Measurements from ENCODE around the gene OR4D11. TPM values are rescaled to one million over a fixed set of nuclear protein-coding genes. Genes with fewer than 3 reads are reported as not detected.
"Not testable (repeated sequence)": the region's sequence is repeated elsewhere in the genome, so short reads cannot be mapped to it uniquely, and the experiment has no call there.

OR4D11 gene
- total RNA-seq, 6 experiments from 2014 or later: not detected

DNA sequence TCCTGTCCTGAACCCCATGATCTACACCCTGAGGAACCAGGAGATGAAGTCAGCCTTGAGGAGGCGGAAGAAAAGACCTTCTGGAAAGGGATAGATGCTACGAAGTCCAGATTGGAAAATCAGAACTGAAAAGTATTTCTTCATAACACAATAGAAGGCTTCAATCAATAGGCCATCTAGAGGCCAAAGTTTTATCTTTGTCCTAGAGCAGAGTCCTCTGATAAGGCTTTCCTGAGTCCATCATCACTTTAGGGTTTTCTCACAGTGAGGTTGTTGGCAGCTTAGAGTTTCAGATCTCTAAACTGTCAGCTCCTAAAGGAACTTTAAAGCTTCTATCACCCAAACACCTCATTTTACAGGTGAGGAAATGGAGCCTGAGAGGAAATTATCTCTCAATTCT is 29.2 kb downstream of the OR4D11 start:
- intact Hi-C loops (cut with DNase I): loop anchor here in 1 of 2 donors (10.0 kb wide), 1 partner anchor 152 kb away; no protein-coding TSS in a partner anchor

DNA sequence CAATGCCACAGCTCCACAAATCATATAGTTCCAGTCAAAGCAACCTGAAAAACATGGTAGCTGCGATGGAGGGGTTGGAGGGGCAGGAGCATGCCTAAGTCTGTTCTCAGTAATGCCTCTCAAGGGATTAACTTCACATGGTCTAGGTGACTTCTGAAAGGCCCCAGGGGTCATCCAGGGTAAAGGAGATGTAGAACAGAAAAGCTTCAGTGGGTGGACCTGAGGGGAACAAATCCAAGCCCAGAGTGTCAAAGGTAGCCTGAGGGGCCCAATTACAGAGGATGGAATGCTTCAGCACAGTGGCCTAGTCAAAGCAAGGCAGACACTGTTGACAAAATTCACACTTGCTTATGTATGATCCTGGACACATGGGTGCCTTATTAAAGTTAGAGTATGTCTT is 31.3 kb downstream of the OR4D11 start:
- Histone ChIP-seq H3K4me1 (peaks cover 0 to 9% (median 0%) of the 10 kb centered on the region in 4 donors), H3K27ac (no peak overlapping the region), H3K27me3 (no peaks in the 10 kb centered on the region), H3K9me3 (no peaks in the 10 kb centered on the region), H3K4me3 (no peak overlapping the region), H3K36me3 (no peaks in the 10 kb centered on the region)
- DNase-seq: no peak
- intact Hi-C loops (cut with DNase I): loop anchor here in 1 of 2 donors (10.0 kb wide), 1 partner anchor 150 kb away; no protein-coding TSS in a partner anchor
- no CpG with 5 or more reads among the region's 1 CpG for WGBS (ENCODE audit: insufficient coverage, low coverage, low lambda C conversion rate, missing lambda C conversion rate)
- TF ChIP-seq, protein P1, sequence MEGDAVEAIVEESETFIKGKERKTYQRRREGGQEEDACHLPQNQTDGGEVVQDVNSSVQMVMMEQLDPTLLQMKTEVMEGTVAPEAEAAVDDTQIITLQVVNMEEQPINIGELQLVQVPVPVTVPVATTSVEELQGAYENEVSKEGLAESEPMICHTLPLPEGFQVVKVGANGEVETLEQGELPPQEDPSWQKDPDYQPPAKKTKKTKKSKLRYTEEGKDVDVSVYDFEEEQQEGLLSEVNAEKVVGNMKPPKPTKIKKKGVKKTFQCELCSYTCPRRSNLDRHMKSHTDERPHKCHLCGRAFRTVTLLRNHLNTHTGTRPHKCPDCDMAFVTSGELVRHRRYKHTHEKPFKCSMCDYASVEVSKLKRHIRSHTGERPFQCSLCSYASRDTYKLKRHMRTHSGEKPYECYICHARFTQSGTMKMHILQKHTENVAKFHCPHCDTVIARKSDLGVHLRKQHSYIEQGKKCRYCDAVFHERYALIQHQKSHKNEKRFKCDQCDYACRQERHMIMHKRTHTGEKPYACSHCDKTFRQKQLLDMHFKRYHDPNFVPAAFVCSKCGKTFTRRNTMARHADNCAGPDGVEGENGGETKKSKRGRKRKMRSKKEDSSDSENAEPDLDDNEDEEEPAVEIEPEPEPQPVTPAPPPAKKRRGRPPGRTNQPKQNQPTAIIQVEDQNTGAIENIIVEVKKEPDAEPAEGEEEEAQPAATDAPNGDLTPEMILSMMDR (IDR thresholded peaks at IDR 0.05): no peak
- no peak for TF ChIP-seq POLR2A (IDR thresholded peaks at IDR 0.05)
- ATAC-seq: no peak

More for the DNA sequence above, 29.2 kb downstream of the OR4D11 start:
- DNase-seq: no peak
- no peak overlapping the region for H3K4me3 ChIP-seq
- H3K27ac ChIP-seq: no peak overlapping the region
- peaks cover 0 to 9% (median 0%) of the 10 kb centered on the region in 4 donors for H3K4me1 ChIP-seq
- no peaks in the 10 kb centered on the region for H3K9me3 ChIP-seq
- 48% methylated on average over 2 of the region's 2 CpGs for WGBS (ENCODE audit: insufficient coverage, low coverage, low lambda C conversion rate, missing lambda C conversion rate)
- H3K27me3 ChIP-seq: no peaks in the 10 kb centered on the region
- TF ChIP-seq POLR2A (IDR thresholded peaks at IDR 0.05): no peak
- TF ChIP-seq, protein P1 (IDR thresholded peaks at IDR 0.05): no peak
- peak in 3 of 4 donors; percentile 28 to 73 (median 53) for ATAC-seq
- H3K36me3 ChIP-seq: no peaks in the 10 kb centered on the region

DNA sequence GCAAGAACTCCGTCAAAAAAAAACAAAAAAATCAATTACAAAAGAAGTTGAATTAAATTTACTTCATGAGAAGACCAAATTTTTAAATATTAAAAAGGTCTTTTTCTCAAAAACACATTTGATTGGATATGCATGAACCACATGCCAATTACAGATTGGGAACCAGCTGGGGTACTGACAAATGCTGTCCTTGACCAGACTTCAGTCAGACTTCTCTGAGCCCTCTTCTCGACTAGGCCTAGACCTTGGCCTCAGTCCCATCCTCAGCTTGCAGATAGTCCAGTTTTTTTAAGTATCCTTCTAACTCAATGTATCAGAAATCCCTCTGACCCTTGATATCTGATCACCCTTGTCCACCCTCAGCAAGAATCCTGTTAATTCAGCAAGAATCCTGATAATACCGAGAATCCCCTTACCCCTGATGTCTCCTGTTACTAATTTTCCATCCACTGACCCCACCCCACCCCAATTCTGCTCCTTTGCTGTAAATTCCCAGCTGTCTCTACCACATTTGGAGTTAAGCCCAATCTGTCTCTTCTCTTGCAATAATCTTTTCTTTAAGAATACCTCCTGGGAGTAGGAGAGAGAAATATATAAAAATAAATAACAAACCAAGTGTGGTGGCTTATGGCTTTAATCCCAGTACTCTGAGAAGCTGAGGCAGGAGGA is 38.9 kb downstream of the OR4D11 start:
- Histone ChIP-seq H3K27ac (no peak overlapping the region), H3K9me3 (no peaks in the 10 kb centered on the region), H3K27me3 (no peaks in the 10 kb centered on the region), H3K4me1 (no peaks in the 10 kb centered on the region), H3K4me3 (no peak overlapping the region), H3K36me3 (no peaks in the 10 kb centered on the region)
- WGBS (ENCODE audit: insufficient coverage, low coverage, low lambda C conversion rate, missing lambda C conversion rate): 40% methylated on average over 3 of the region's 3 CpGs
- TF ChIP-seq POLR2A (IDR thresholded peaks at IDR 0.05): no peak
- intact Hi-C loops (cut with DNase I): no loop called here
- ATAC-seq (no peak), DNase-seq (no peak)

DNA sequence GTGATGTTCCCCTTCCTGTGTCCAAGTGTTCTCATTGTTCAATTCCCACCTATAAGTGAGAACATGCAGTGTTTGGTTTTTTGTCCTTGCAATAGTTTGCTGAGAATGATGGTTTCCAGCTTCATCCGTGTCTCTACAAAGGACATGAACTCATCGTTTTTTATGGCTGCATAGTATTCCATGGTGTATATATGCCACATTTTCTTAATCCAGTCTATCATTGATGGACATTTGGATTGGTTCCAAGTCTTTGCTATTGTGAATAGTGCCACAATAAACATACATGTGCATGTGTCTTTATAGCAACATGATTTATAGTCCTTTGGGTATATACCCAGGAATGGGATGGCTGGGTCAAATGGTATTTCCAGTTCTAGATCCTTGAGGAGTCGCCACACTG is 40.3 kb downstream of the OR4D11 start:
- H3K27ac ChIP-seq; DNase-seq; H3K4me3 ChIP-seq; ATAC-seq; H3K9me3 ChIP-seq; H3K36me3 ChIP-seq; H3K27me3 ChIP-seq; H3K4me1 ChIP-seq; intact Hi-C loops (cut with DNase I): not testable (repeated sequence)
- WGBS (ENCODE audit: insufficient coverage, low coverage, low lambda C conversion rate, missing lambda C conversion rate): no CpG with 5 or more reads among the region's 3 CpGs

DNA sequence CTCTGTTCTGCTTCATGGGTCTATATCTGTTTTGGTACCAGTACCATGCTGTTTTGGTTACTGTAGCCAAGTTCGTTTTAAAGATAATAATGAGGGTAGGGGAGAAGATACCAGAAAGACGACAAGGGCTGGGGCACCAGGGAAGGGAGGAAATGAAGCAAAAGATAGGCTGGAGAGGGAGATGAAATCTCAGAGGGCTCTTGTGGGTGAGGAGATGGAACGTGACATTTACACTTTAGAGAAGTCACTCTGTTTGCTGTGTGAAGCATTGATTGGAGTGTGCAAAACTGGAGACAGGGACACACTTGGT is 41.4 kb downstream of the OR4D11 start:
- no peaks in the 10 kb centered on the region for H3K9me3 ChIP-seq
- no peaks in the 10 kb centered on the region for H3K4me1 ChIP-seq
- intact Hi-C loops (cut with DNase I): no loop called here
- no peaks in the 10 kb centered on the region for H3K27me3 ChIP-seq
- no peak overlapping the region for H3K27ac ChIP-seq
- no peaks in the 10 kb centered on the region for H3K36me3 ChIP-seq
- no peak overlapping the region for H3K4me3 ChIP-seq
- DNase-seq (no peak), ATAC-seq (no peak)
- 55% methylated on average over 3 of the region's 3 CpGs for WGBS (ENCODE audit: insufficient coverage, low coverage, low lambda C conversion rate, missing lambda C conversion rate)
- TF ChIP-seq, protein P1 (IDR thresholded peaks at IDR 0.05): no peak
- no peak for TF ChIP-seq POLR2A (IDR thresholded peaks at IDR 0.05)
